A549 (cell line): ENCODE measurements around the gene TMEM121.

Experiments
- CBX8 ChIP-seq: fragments of 200-600 bp; sonication (generic); IDR thresholded peaks from 2 replicates; pipeline ENCODE4 v1.6.1; 2016
- FOSL2 ChIP-seq, 2 experiments: fragments of 450-650 bp in 1 of 2; fragments of >200 bp in 1 of 2; sonication (Bioruptor Twin) in 1 of 2; formaldehyde crosslinking; IDR thresholded peaks; 2 replicates each; pipeline versions ENCODE4 v1.5.0 to v1.6.1; 2016 to 2020; ENCODE audit warnings: mild to moderate bottlenecking in 1 of 2, moderate library complexity in 1 of 2
- RFX5 ChIP-seq: fragments of 450-650 bp; IDR thresholded peaks from 2 replicates; pipeline ENCODE4 v1.7.1; 2014; ENCODE audit warnings: antibody characterized with exemption, mild to moderate bottlenecking, moderate library complexity
- SMC3 ChIP-seq: fragments of >200 bp; sonication (Bioruptor Twin); formaldehyde crosslinking; IDR thresholded peaks from 3 replicates; pipeline ENCODE4 v1.6.1; 2018; ENCODE audit warnings: inconsistent platforms
- TF ChIP-seq, protein P1 (sequence below): fragments of >200 bp; sonication (Bioruptor Twin); formaldehyde crosslinking; IDR thresholded peaks from 3 replicates; pipeline ENCODE4 v1.5.1; 2016

- TF ChIP-seq CBX8 (no peak), SMC3 (no peak), RFX5 (no peak), FOSL2 (IDR thresholded peaks at IDR 0.05) (no peak), FOSL2 (CRISPR knock-in tag; IDR thresholded peaks at IDR 0.05) (no peak)
- TF ChIP-seq, protein P1, sequence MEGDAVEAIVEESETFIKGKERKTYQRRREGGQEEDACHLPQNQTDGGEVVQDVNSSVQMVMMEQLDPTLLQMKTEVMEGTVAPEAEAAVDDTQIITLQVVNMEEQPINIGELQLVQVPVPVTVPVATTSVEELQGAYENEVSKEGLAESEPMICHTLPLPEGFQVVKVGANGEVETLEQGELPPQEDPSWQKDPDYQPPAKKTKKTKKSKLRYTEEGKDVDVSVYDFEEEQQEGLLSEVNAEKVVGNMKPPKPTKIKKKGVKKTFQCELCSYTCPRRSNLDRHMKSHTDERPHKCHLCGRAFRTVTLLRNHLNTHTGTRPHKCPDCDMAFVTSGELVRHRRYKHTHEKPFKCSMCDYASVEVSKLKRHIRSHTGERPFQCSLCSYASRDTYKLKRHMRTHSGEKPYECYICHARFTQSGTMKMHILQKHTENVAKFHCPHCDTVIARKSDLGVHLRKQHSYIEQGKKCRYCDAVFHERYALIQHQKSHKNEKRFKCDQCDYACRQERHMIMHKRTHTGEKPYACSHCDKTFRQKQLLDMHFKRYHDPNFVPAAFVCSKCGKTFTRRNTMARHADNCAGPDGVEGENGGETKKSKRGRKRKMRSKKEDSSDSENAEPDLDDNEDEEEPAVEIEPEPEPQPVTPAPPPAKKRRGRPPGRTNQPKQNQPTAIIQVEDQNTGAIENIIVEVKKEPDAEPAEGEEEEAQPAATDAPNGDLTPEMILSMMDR: no peak
Measured at GRCh38 chr14:105492971-105493871, 33.2 kb upstream of the TMEM121 start.
